Parathyroid adenoma (tissue), 2 donors: ENCODE results near the gene MTSS2.
"Not testable (repeated sequence)": the region's sequence is repeated elsewhere in the genome, so short reads cannot be mapped to it uniquely, and the experiment has no call there.

ENCODE experiments used
- H2AFZ ChIP-seq: fragments of 300-600 bp; sonication (generic); one replicate; pipeline ENCODE4 v1.7.0; 2017; ENCODE audit warnings: antibody characterized with exemption, mild to moderate bottlenecking
- H3K27ac ChIP-seq: fragments of 300-600 bp; sonication (generic); one replicate; pipeline ENCODE4 v1.7.0; 2017
- H3K27me3 ChIP-seq: fragments of 300-600 bp; sonication (generic); one replicate; pipeline ENCODE4 v1.7.0; 2017; ENCODE audit warnings: low read length; ENCODE audit not compliant: control insufficient read depth, insufficient read depth
- H3K36me3 ChIP-seq: fragments of 300-600 bp; sonication (generic); one replicate; pipeline ENCODE4 v1.7.0; 2017; ENCODE audit warnings: low read length; ENCODE audit not compliant: control insufficient read depth, insufficient read depth
- H3K4me1 ChIP-seq: fragments of 300-600 bp; sonication (generic); one replicate; pipeline ENCODE4 v1.7.0; 2017; ENCODE audit warnings: control low read depth
- H3K4me2 ChIP-seq: fragments of 300-600 bp; sonication (generic); one replicate; pipeline ENCODE4 v1.7.0; 2017; ENCODE audit warnings: low read length
- H3K4me3 ChIP-seq: fragments of 300-600 bp; sonication (generic); one replicate; pipeline ENCODE4 v1.7.0; 2017; ENCODE audit warnings: low read depth, low read length
- H3K79me2 ChIP-seq: fragments of 300-600 bp; sonication (generic); one replicate; pipeline ENCODE4 v1.7.0; 2017; ENCODE audit warnings: control low read depth
- H3K9ac ChIP-seq: fragments of 300-600 bp; sonication (generic); one replicate; pipeline ENCODE4 v1.7.0; 2017; ENCODE audit warnings: mild to moderate bottlenecking
- H3K9me3 ChIP-seq: fragments of 300-600 bp; sonication (generic); one replicate; pipeline ENCODE4 v1.7.0; 2017; ENCODE audit warnings: low read length; ENCODE audit not compliant: control insufficient read depth
- CTCF ChIP-seq: fragments of 300-600 bp; sonication (generic); IDR thresholded peaks from one replicate; pipeline ENCODE4 v1.7.0; 2017; ENCODE audit warnings: antibody characterized with exemption, mild to moderate bottlenecking
- donor health status: primary hyperparathyroidism.

Gene MTSS2

GRCh38 chr16:70674221-70675014 is 11.4 kb downstream of the MTSS2 start:
- Histone ChIP-seq H3K79me2 (no peaks in the 10 kb centered on the region), H3K4me3 (no peak overlapping the region), H2AFZ (no peak overlapping the region), H3K4me2 (no peak overlapping the region), H3K4me1 (no peaks in the 10 kb centered on the region), H3K9me3 (no peaks in the 10 kb centered on the region), H3K27ac (no peak overlapping the region), H3K36me3 (no peaks in the 10 kb centered on the region), H3K27me3 (no peaks in the 10 kb centered on the region), H3K9ac (no peak overlapping the region)
- TF ChIP-seq CTCF = no peak

- H3K27ac ChIP-seq, H3K9ac ChIP-seq, H3K36me3 ChIP-seq, H3K27me3 ChIP-seq, H3K4me2 ChIP-seq, H3K9me3 ChIP-seq, H2AFZ ChIP-seq, H3K79me2 ChIP-seq, H3K4me1 ChIP-seq, H3K4me3 ChIP-seq: not testable (repeated sequence)
Measured at GRCh38 chr16:70670938-70671337, 14.9 kb downstream of the MTSS2 start.

- H3K27me3 ChIP-seq = no peaks in the 10 kb centered on the region
- H3K4me2 ChIP-seq = no peak overlapping the region
- TF ChIP-seq CTCF = no peak
- no peak overlapping the region for H2AFZ ChIP-seq
- H3K79me2 ChIP-seq = no peaks in the 10 kb centered on the region
- H3K4me1 ChIP-seq = no peaks in the 10 kb centered on the region
- H3K27ac ChIP-seq = no peak overlapping the region
- H3K36me3 ChIP-seq = no peaks in the 10 kb centered on the region
- H3K4me3 ChIP-seq = no peak overlapping the region
- H3K9ac ChIP-seq = no peak overlapping the region
- H3K9me3 ChIP-seq = no peaks in the 10 kb centered on the region
Measured at GRCh38 chr16:70670175-70670574, 15.7 kb downstream of the MTSS2 start.

GRCh38 chr16:70665806-70666735 is 19.8 kb downstream of the MTSS2 start:
- no peak overlapping the region for H3K4me2 ChIP-seq
- no peak overlapping the region for H3K27ac ChIP-seq
- no peaks in the 10 kb centered on the region for H3K4me1 ChIP-seq
- no peaks in the 10 kb centered on the region for H3K27me3 ChIP-seq
- TF ChIP-seq CTCF = no peak
- no peak overlapping the region for H3K4me3 ChIP-seq
- no peak overlapping the region for H3K9ac ChIP-seq
- H3K79me2 ChIP-seq = no peaks in the 10 kb centered on the region
- no peaks in the 10 kb centered on the region for H3K36me3 ChIP-seq
- no peaks in the 10 kb centered on the region for H3K9me3 ChIP-seq
- no peak overlapping the region for H2AFZ ChIP-seq

GRCh38 chr16:70665113-70665694 is 20.6 kb downstream of the MTSS2 start:
- no peak for TF ChIP-seq CTCF
- H3K79me2 ChIP-seq = no peaks in the 10 kb centered on the region
- H3K27ac ChIP-seq = no peak overlapping the region
- no peaks in the 10 kb centered on the region for H3K36me3 ChIP-seq
- H3K4me3 ChIP-seq = no peak overlapping the region
- no peaks in the 10 kb centered on the region for H3K9me3 ChIP-seq
- no peak overlapping the region for H2AFZ ChIP-seq
- no peaks in the 10 kb centered on the region for H3K27me3 ChIP-seq
- H3K4me2 ChIP-seq = no peak overlapping the region
- no peak overlapping the region for H3K9ac ChIP-seq
- H3K4me1 ChIP-seq = no peaks in the 10 kb centered on the region
